HPDE6-E6E7 (cell line): ENCODE measurements around the gene REC114.
"Not testable (repeated sequence)": the region's sequence is repeated elsewhere in the genome, so short reads cannot be mapped to it uniquely, and the experiment has no call there.

ENCODE experiments used
- DNase-seq: peaks from one replicate; pipeline ENCODE4 v3.0.0; 2011; ENCODE audit warnings: missing footprints; ENCODE audit errors: extremely low spot score

REC114 gene

DNA sequence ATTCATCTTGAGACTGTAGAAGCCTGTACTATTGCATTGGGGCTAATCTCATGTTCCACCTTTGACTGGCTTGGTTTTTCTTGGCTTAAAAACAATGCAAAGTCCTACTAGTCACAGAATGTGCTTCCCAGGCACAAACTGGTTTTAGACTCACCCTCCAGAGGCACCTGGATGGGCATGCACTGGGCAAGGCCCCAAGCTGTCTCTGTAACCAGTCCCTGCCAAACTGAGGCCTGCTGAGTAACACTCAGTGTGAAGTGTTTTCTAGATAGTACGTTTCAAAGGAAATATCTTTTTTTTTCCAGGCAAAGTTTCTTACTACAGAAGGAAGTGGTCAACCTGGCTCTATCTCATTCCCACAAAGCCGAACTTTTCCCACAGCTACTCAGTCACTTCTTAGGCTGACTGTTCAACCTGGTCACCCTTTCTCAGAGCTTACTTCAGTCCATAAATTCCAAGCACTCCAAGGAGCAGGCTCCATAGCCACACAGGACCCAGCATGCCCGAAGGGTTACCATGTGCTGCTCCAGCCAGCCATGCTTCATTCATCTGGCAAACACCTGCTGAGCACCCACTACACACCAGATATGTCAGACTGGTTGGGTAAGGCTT lies 132.8 kb downstream of the REC114 start:
- DNase-seq: peak; percentile 77

GRCh38 chr15:73577593-73577992 lies 134.6 kb downstream of the REC114 start:
- DNase-seq: not testable (repeated sequence)

DNA sequence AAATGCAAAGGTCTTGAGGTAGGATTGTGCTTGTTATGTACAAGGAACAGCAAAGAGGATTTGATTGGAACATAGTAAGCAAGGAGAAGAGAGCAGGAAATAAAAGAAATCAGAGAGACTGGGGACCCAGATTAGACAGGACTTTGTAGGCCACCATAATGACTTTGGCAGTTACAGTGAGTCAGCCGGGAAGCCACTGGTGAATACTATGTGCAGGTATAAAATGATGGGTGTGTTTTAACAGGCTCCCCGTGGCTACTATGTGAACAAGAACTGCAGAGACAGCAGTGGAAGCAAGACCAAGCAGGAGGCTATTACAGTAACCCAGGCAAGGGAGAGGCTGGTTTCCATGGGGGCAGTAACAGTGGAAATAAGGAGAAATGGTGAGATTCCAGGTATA lies 135.1 kb downstream of the REC114 start:
- DNase-seq: no peak

DNA sequence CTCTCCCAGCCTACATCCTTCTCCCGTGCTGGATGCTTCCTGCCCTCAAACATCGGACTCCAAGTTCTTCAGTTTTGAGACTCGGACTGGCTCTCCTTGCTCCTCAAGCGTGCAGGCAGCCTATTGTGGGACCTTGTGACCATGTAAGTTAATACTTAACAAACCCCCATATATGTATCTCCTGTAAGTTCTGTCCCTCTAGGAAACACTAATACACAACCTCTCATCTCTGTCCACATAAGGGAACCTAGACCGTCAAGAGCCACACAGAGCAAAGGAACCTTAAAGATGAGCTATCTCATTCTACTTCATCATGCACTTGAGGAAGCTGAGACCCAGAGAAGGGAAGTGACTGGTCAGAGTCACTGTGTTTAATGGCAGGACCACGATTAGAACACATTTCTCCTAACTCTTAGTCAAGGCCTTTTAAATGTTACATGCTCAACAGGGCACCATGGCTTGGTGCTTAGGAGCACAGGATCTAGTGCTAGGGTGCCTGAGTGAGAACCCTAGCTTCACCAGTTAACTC lies 140.0 kb downstream of the REC114 start:
- DNase-seq: no peak

DNA sequence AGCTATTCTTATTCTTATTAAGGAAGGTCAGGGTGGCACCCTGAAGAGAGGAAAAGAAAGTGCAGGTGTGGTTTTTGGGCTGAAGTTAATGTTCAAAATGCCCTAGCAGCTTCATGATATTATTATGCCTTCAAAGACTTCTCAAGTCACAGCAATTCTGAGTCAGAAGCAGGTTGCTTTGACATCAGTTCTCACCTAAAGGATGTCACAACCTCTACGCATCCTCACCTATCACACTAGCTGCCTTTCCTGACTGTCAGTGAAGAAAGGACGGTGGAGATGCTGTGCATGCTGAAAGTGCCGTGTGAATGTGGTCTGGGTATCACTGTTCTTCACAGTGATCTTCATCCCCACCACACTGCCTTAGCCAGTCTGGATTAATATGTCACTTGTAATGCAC lies 140.6 kb downstream of the REC114 start:
- no peak for DNase-seq

GRCh38 chr15:73584699-73585420 lies 141.9 kb downstream of the REC114 start:
- DNase-seq: no peak

- no peak for DNase-seq
These were observed 143.1 kb downstream of the REC114 start for GRCh38 chr15:73585871-73586654.

GRCh38 chr15:73589766-73590165 lies 146.8 kb downstream of the REC114 start:
- no peak for DNase-seq

DNA sequence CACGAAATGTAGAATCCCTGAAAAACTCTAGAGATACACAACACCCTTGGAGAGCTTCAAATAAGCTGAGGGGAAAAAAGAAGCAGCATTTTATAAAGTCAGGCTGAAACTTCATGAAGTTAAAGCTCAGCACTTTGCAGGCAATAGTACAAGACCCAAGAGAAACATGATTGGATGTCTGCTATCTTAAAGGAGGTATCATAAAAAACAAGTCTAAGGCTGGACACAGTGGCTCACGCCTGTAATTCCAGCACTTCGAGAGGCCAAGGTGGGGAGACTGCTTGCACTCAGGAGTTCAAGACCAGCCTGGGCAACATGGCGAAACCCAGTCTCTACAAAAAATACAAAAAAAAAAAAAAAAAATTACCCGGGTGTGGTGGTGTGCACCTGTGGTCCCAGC lies 147.3 kb downstream of the REC114 start:
- DNase-seq: no peak

GRCh38 chr15:73593304-73594074 lies 150.5 kb downstream of the REC114 start:
- DNase-seq: no peak

DNA sequence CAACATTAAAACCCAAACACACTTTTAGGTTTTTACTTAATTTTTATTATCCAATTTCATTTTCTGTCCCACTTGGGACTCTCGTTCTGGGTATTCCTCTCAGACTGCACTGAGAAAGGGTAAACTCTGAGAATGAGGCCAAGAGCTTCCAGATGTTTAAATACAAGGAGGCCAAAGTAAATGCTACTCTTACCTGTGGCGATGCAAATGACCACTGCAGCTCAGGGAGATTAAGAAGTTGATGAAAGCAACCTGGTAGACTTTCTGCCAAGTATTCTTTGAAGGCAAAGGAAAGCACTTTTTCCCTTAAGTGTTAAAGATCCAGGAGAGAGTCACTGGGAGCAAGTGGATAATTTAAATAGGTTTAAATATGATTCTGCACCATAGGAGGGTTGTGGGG lies 151.1 kb downstream of the REC114 start:
- no peak for DNase-seq

DNA sequence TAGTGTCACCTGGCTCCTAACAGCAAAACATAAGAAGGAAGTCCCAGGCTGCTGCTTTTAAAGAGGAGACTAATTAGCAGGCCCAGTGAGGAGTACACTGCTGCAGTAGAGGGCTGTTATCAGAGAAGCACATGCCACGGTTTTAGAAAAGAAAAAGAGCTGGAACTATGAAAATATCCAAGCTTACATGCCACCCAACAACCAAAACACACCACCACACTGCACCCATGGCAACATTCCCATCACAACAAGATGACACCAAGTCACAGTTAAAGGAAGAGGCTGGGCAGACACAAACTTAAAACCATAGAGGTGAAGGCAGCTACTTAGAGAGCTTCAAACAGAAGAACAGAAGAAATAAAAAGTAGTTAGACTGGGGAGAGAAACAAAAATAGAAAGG lies 153.2 kb downstream of the REC114 start:
- no peak for DNase-seq

- DNase-seq: no peak
These were observed 154.2 kb downstream of the REC114 start for GRCh38 chr15:73597036-73597638.

- no peak for DNase-seq
These were observed 155.7 kb downstream of the REC114 start for GRCh38 chr15:73598530-73599160.

DNA sequence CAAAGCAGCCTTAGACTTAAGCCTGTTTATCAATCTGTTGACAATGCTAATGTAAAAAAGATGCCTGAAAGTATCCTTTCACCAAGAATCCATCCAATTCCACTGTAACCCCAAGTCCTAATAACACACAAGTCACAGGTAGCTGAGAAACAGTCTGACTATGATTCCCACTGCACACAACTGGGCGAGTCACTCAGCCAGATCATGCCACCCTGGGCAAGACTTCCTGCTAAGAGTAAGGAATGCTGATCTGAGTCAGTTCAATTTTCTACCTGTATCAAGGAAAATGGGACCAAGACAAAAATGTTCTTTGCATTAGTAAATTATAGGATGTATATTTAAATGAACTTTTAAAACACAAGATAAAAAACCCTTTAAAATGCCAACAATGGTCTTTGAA lies 157.0 kb downstream of the REC114 start:
- DNase-seq: peak; percentile 47

GRCh38 chr15:73600413-73601335 lies 157.7 kb downstream of the REC114 start:
- no peak for DNase-seq

GRCh38 chr15:73601451-73602445 lies 158.8 kb downstream of the REC114 start:
- peak; percentile 32 for DNase-seq

DNA sequence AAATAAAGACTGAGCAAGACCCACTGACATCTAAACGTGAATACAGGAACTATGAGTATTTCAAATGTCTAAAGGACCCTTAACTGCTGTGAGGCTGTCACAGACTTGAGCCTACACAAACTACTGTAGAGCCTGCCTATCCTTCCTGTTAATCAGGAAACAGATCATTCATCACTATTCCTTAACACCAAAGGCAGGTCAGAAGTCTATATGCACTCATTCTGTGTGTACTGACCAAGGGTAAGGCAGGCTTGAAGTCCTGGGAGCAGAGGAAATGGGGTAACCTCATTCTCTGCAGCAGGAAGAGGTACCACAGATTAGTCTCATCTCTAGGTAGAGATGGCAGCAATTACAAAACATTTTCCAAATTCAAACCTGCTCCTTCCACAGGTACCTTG lies 159.5 kb downstream of the REC114 start:
- no peak for DNase-seq

GRCh38 chr15:73602992-73603391 lies 160.0 kb downstream of the REC114 start:
- no peak for DNase-seq
